ENCODE data around the gene FHIP2A.
"Not testable (repeated sequence)": the region's sequence is repeated elsewhere in the genome, so short reads cannot be mapped to it uniquely, and the experiment has no call there.

Gene FHIP2A

DNA sequence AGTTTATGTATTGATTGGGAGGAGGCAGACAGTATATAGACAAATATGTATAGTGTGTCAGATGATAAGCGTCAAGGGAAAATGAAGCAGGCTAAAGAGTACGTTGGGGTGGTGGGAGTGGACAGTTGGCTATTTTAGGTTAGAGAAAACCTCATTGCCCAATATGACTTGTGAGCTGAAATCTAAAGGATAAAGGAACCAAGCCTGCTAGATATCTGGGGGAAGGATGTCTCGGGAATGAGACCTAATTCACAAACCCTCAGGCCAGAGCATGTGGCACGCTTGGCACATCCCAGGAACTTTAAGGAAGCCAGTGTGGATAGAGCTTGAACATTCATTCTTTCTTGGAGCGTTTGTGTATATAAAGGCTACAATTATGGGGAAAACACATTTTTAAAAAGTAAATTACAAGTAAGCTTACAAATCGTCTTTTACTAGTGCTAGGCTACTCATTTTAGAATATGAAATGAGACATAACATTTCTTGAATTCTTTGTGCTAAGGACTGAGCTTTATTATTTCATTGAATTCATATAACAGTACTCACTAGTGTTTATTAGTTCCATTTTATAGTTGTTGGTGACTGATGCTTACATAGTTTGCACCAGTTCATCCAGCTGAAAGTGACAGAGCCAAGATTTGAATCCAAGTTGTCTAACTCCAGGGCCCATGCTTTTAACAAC lies 9.7 kb downstream of the FHIP2A start:
- H3K27me3 ChIP-seq (ENCODE audit: control insufficient read depth in 1 of 2, insufficient read depth in 2 of 2, low read length in 2 of 2), result no peaks in the 10 kb centered on the region
- H3K9ac ChIP-seq (ENCODE audit: low read depth in 1 of 2, low read length in 2 of 2), result no peak overlapping the region
- H3K36me3 ChIP-seq (ENCODE audit: control insufficient read depth in 1 of 2, insufficient read depth in 2 of 2, low read length in 2 of 2), result peaks cover 20 to 33% of the 10 kb centered on the region in 2 donors
- H3K9me3 ChIP-seq (ENCODE audit: control insufficient read depth in 1 of 2, low read length in 2 of 2), result no peaks in the 10 kb centered on the region
- peaks cover 8 to 10% of the 10 kb centered on the region in 2 donors for H3K4me1 ChIP-seq (ENCODE audit: control insufficient read depth in 1 of 2, insufficient read depth in 2 of 2, low read length in 2 of 2)
- H3K4me3 ChIP-seq (ENCODE audit: low read depth in 1 of 2, low read length in 2 of 2), result no peak overlapping the region
- H3K27ac ChIP-seq (ENCODE audit: low read depth, low read length), result no peak overlapping the region

DNA sequence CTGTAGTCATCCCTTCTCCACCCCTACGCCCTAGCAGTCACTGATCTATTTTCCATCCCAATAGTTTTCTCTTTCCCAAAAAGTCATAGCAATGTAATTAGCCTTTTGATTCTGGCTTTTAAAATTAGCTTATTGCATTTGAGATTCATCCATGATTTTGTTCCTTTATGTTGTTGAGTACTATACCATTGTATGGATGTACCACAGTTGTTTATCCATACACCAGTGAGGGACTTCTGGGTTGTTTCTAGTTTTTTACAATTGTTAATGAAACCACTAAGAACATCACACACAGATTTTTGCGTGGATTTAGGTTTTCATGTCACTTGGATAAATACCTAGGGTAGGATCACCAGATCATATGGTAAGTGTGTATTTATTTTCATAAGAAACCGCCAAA lies 16.1 kb downstream of the FHIP2A start:
- Histone ChIP-seq H3K36me3 (ENCODE audit: control insufficient read depth in 1 of 2, insufficient read depth in 2 of 2, low read length in 2 of 2) (peaks cover 28 to 52% of the 10 kb centered on the region in 2 donors), H3K27me3 (ENCODE audit: control insufficient read depth in 1 of 2, insufficient read depth in 2 of 2, low read length in 2 of 2) (no peaks in the 10 kb centered on the region), H3K9ac (ENCODE audit: low read depth in 1 of 2, low read length in 2 of 2) (no peak overlapping the region), H3K9me3 (ENCODE audit: control insufficient read depth in 1 of 2, low read length in 2 of 2) (no peaks in the 10 kb centered on the region), H3K27ac (ENCODE audit: low read depth, low read length) (no peak overlapping the region), H3K4me3 (ENCODE audit: low read depth in 1 of 2, low read length in 2 of 2) (no peak overlapping the region), H3K4me1 (ENCODE audit: control insufficient read depth in 1 of 2, insufficient read depth in 2 of 2, low read length in 2 of 2) (no peaks in the 10 kb centered on the region)

DNA sequence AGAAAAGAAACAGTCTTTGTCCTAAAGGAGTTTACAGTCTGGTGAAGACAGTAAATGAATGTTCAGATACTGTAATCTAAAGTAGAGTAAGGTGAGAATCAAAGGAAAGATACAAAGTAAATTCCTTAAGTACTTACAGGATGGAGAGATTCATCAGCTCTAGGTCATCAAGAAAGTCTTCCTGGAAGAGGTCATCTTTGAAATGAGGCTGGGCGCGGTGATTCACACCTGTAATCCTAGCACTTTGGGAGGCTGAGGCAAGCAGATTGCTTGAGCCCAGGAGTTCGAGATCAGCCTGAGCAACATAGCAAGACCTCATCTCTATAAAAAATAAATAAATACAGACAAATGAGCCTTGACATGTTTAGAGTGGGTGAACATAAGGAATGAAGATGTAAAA lies 18.3 kb downstream of the FHIP2A start:
- Histone ChIP-seq H3K9ac (ENCODE audit: low read depth in 1 of 2, low read length in 2 of 2) (no peak overlapping the region), H3K4me3 (ENCODE audit: low read depth in 1 of 2, low read length in 2 of 2) (no peak overlapping the region), H3K36me3 (ENCODE audit: control insufficient read depth in 1 of 2, insufficient read depth in 2 of 2, low read length in 2 of 2) (peaks cover 24 to 54% of the 10 kb centered on the region in 2 donors), H3K27ac (ENCODE audit: low read depth, low read length) (no peak overlapping the region), H3K9me3 (ENCODE audit: control insufficient read depth in 1 of 2, low read length in 2 of 2) (no peaks in the 10 kb centered on the region), H3K4me1 (ENCODE audit: control insufficient read depth in 1 of 2, insufficient read depth in 2 of 2, low read length in 2 of 2) (no peaks in the 10 kb centered on the region), H3K27me3 (ENCODE audit: control insufficient read depth in 1 of 2, insufficient read depth in 2 of 2, low read length in 2 of 2) (no peaks in the 10 kb centered on the region)

DNA sequence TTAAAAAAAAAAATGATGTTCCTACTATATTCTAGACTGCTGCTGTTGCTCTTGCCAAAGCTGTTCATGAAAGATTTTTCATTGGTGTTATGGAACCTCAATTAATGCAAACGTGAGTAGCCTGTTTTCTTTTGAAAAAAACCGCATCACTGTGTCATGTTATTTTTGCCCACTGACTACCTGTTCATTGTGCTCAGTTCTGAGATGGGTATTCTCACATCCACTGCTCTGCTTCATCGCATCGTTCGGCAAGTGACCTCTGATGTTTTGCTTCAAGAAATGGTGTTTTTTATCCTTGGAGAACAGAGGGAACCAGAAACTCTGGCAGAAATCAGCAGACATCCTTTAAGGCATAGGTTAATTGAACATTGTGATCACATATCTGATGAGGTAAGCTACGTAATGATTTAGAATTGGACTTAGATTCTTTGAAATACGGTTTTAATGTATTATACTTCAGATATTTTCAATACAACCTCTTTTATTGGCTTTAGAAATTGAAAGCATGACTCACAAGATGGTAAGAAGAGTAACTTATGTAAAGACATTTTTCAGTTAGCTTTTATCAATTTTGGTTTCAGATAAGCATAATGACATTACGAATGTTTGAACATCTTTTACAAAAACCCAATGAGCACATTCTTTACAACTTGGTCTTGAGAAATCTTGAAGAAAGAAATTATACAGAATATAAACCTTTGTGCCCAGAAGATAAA lies 24.6 kb downstream of the FHIP2A start:
- Histone ChIP-seq H3K27me3 (ENCODE audit: control insufficient read depth in 1 of 2, insufficient read depth in 2 of 2, low read length in 2 of 2) (no peaks in the 10 kb centered on the region), H3K4me1 (ENCODE audit: control insufficient read depth in 1 of 2, insufficient read depth in 2 of 2, low read length in 2 of 2) (no peaks in the 10 kb centered on the region), H3K27ac (ENCODE audit: low read depth, low read length) (no peak overlapping the region), H3K9me3 (ENCODE audit: control insufficient read depth in 1 of 2, low read length in 2 of 2) (no peaks in the 10 kb centered on the region), H3K36me3 (ENCODE audit: control insufficient read depth in 1 of 2, insufficient read depth in 2 of 2, low read length in 2 of 2) (peaks cover 21 to 72% of the 10 kb centered on the region in 2 donors), H3K4me3 (ENCODE audit: low read depth in 1 of 2, low read length in 2 of 2) (no peak overlapping the region), H3K9ac (ENCODE audit: low read depth in 1 of 2, low read length in 2 of 2) (no peak overlapping the region)

DNA sequence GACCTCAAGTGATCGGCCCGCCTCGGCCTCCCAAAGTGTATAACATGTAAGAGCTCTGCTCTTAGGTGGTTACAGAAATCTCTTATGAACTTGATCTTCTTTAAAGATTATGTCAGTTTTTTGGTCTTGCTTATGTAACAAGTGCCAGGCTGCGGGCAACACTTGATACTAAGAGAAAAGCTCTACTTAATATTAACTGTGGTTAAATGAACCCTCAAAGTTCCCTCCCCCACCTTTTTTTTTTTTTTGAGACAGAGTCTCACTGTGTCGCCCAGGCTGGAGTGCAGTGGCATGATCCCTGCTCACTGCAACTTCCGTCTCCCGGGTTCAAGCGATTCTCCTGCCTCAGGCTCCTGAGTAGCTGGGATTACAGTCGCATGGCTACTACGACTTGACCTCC lies 25.9 kb downstream of the FHIP2A start:
- H3K4me3 ChIP-seq (ENCODE audit: low read depth in 1 of 2, low read length in 2 of 2); H3K9me3 ChIP-seq (ENCODE audit: control insufficient read depth in 1 of 2, low read length in 2 of 2); H3K27ac ChIP-seq (ENCODE audit: low read depth, low read length); H3K9ac ChIP-seq (ENCODE audit: low read depth in 1 of 2, low read length in 2 of 2); H3K27me3 ChIP-seq (ENCODE audit: control insufficient read depth in 1 of 2, insufficient read depth in 2 of 2, low read length in 2 of 2); H3K4me1 ChIP-seq (ENCODE audit: control insufficient read depth in 1 of 2, insufficient read depth in 2 of 2, low read length in 2 of 2): not testable (repeated sequence)
- H3K36me3 ChIP-seq (ENCODE audit: control insufficient read depth in 1 of 2, insufficient read depth in 2 of 2, low read length in 2 of 2), result peaks cover 27 to 75% of the 10 kb centered on the region in 2 donors

DNA sequence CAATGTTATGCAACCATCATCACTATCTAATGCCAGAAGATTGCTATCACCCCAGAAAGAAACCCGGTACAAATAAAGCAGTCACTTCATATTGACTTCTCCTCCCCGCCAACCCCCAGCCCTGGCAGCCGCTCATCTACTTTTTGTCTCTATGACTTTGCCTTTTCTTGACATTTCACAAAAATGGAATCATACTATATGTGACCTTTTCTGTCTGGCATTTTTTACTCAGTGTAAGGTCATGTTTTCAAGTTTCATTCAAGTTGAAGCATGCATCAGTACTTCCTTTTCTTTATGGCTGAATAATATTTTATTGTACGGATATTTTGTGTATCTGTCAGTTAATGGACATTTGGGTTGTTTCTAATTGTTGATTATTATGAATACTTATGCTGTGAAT lies 28.1 kb downstream of the FHIP2A start:
- H3K27ac ChIP-seq (ENCODE audit: low read depth, low read length), result no peak overlapping the region
- no peak overlapping the region for H3K4me3 ChIP-seq (ENCODE audit: low read depth in 1 of 2, low read length in 2 of 2)
- no peaks in the 10 kb centered on the region for H3K9me3 ChIP-seq (ENCODE audit: control insufficient read depth in 1 of 2, low read length in 2 of 2)
- no peak overlapping the region for H3K9ac ChIP-seq (ENCODE audit: low read depth in 1 of 2, low read length in 2 of 2)
- H3K27me3 ChIP-seq (ENCODE audit: control insufficient read depth in 1 of 2, insufficient read depth in 2 of 2, low read length in 2 of 2), result no peaks in the 10 kb centered on the region
- H3K36me3 ChIP-seq (ENCODE audit: control insufficient read depth in 1 of 2, insufficient read depth in 2 of 2, low read length in 2 of 2), result peaks cover 28 to 67% of the 10 kb centered on the region in 2 donors
- H3K4me1 ChIP-seq (ENCODE audit: control insufficient read depth in 1 of 2, insufficient read depth in 2 of 2, low read length in 2 of 2), result no peaks in the 10 kb centered on the region

DNA sequence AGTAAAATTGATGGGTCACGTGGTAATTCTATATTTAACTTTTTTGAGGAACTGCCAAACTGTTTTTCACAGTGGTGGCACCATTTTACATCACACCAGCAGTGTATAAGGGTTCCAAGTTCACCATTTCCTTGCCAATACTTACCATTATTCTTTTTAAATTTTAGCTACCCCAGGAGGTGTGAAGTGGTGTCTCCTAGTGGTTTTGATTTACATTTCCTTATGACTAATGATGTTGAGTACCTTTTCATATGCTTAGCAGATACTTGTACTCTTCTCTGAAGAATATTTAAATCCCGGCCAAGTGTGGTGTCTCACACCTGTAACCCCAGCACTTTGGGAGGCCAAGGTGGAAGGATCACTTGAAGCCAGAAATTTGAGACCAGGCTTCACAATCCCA lies 28.5 kb downstream of the FHIP2A start:
- H3K4me3 ChIP-seq (ENCODE audit: low read depth in 1 of 2, low read length in 2 of 2), result no peak overlapping the region
- no peak overlapping the region for H3K9ac ChIP-seq (ENCODE audit: low read depth in 1 of 2, low read length in 2 of 2)
- H3K36me3 ChIP-seq (ENCODE audit: control insufficient read depth in 1 of 2, insufficient read depth in 2 of 2, low read length in 2 of 2), result peaks cover 26 to 63% of the 10 kb centered on the region in 2 donors
- no peaks in the 10 kb centered on the region for H3K4me1 ChIP-seq (ENCODE audit: control insufficient read depth in 1 of 2, insufficient read depth in 2 of 2, low read length in 2 of 2)
- no peaks in the 10 kb centered on the region for H3K9me3 ChIP-seq (ENCODE audit: control insufficient read depth in 1 of 2, low read length in 2 of 2)
- no peaks in the 10 kb centered on the region for H3K27me3 ChIP-seq (ENCODE audit: control insufficient read depth in 1 of 2, insufficient read depth in 2 of 2, low read length in 2 of 2)
- no peak overlapping the region for H3K27ac ChIP-seq (ENCODE audit: low read depth, low read length)

DNA sequence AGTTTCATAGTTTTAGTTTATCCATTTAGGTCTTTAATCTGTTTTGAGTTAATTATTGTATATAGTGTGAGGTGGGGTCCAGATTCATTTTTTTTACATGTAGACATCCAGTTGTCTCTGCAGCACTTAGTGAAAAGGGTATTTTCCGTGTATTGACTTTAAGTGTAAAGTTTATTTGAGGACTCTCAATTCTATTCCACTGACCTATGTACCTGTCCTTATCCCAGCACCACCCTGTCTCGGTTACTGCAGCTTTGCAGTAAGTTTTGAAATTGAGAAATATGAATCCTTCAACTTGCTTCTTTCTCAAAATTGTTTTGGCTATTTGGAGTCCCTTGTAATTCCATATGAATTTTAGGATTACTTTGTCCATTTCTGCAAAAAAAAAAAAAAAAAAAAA lies 29.8 kb downstream of the FHIP2A start:
- Histone ChIP-seq H3K4me3 (ENCODE audit: low read depth in 1 of 2, low read length in 2 of 2) (no peak overlapping the region), H3K9ac (ENCODE audit: low read depth in 1 of 2, low read length in 2 of 2) (no peak overlapping the region), H3K9me3 (ENCODE audit: control insufficient read depth in 1 of 2, low read length in 2 of 2) (no peaks in the 10 kb centered on the region), H3K27me3 (ENCODE audit: control insufficient read depth in 1 of 2, insufficient read depth in 2 of 2, low read length in 2 of 2) (no peaks in the 10 kb centered on the region), H3K36me3 (ENCODE audit: control insufficient read depth in 1 of 2, insufficient read depth in 2 of 2, low read length in 2 of 2) (peaks cover 20 to 65% of the 10 kb centered on the region in 2 donors), H3K27ac (ENCODE audit: low read depth, low read length) (no peak overlapping the region), H3K4me1 (ENCODE audit: control insufficient read depth in 1 of 2, insufficient read depth in 2 of 2, low read length in 2 of 2) (no peaks in the 10 kb centered on the region)

DNA sequence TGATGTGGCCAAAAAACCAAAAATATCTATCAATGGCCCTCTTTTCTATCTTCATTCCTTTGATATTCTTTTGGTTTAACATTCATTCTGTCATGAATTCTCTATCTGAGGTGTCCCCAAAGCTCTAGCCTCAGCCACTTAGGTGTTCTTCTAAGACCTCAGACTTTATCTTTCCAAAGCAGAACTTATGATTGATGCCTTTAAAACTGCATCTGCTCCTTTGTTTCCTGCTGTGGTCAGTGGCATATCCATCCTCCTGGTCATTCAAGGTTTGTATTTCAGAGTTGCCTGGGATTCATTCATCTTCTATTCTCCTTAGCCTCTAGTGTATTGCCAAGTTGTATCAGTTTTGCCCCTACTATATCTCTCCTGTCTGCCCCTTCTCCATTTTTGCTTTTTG lies 30.6 kb downstream of the FHIP2A start:
- no peaks in the 10 kb centered on the region for H3K9me3 ChIP-seq (ENCODE audit: control insufficient read depth in 1 of 2, low read length in 2 of 2)
- no peaks in the 10 kb centered on the region for H3K4me1 ChIP-seq (ENCODE audit: control insufficient read depth in 1 of 2, insufficient read depth in 2 of 2, low read length in 2 of 2)
- H3K9ac ChIP-seq (ENCODE audit: low read depth in 1 of 2, low read length in 2 of 2), result no peak overlapping the region
- no peak overlapping the region for H3K27ac ChIP-seq (ENCODE audit: low read depth, low read length)
- H3K36me3 ChIP-seq (ENCODE audit: control insufficient read depth in 1 of 2, insufficient read depth in 2 of 2, low read length in 2 of 2), result peaks cover 21 to 65% of the 10 kb centered on the region in 2 donors
- H3K27me3 ChIP-seq (ENCODE audit: control insufficient read depth in 1 of 2, insufficient read depth in 2 of 2, low read length in 2 of 2), result no peaks in the 10 kb centered on the region
- H3K4me3 ChIP-seq (ENCODE audit: low read depth in 1 of 2, low read length in 2 of 2), result no peak overlapping the region

DNA sequence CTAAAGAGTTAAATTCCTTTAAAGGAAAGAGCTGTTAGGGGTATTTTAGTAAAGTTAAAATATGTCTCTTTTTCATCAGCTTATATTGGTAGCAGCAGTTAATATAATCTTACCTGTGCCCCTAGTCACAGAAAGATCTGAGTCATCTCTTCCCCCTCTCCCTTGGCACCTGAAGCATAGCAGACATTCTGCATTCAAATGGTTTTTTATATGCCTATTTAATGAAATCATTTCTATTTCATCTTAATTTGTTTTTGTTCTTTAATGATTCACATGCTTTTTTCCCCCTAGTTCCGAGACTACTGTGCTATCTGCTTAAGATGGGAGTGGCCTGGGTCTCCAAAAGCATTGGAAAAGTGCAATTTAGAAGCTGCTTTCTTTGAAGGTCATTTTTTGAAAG lies 33.3 kb downstream of the FHIP2A start:
- Histone ChIP-seq H3K9me3 (ENCODE audit: control insufficient read depth in 1 of 2, low read length in 2 of 2) (no peaks in the 10 kb centered on the region), H3K9ac (ENCODE audit: low read depth in 1 of 2, low read length in 2 of 2) (no peak overlapping the region), H3K4me1 (ENCODE audit: control insufficient read depth in 1 of 2, insufficient read depth in 2 of 2, low read length in 2 of 2) (peaks cover 2 to 8% of the 10 kb centered on the region in 2 donors), H3K36me3 (ENCODE audit: control insufficient read depth in 1 of 2, insufficient read depth in 2 of 2, low read length in 2 of 2) (peaks cover 22 to 57% of the 10 kb centered on the region in 2 donors), H3K27me3 (ENCODE audit: control insufficient read depth in 1 of 2, insufficient read depth in 2 of 2, low read length in 2 of 2) (no peaks in the 10 kb centered on the region), H3K4me3 (ENCODE audit: low read depth in 1 of 2, low read length in 2 of 2) (no peak overlapping the region), H3K27ac (ENCODE audit: low read depth, low read length) (no peak overlapping the region)
